ENCODE data around the gene HNRNPU.

The HNRNPU gene

GRCh38 chr1:244864253-244865027, at the start of gene HNRNPU:
TSS of gene HNRNPU (minus strand) at chr1:244864543. CDS start at chr1:244864307, 236 bp downstream.
- DNase-seq, result peak; percentile 91

GRCh38 chr1:244913806-244914205, 49.5 kb upstream of the HNRNPU start:
- DNase-seq, result no peak

GRCh38 chr1:244904119-244904518, 39.8 kb upstream of the HNRNPU start:
- no peak for DNase-seq

GRCh38 chr1:244901400-244902015, 37.2 kb upstream of the HNRNPU start:
- no peak for DNase-seq

GRCh38 chr1:244897476-244898254, 33.3 kb upstream of the HNRNPU start:
- DNase-seq, result no peak

GRCh38 chr1:244896550-244896949, 32.2 kb upstream of the HNRNPU start:
- DNase-seq, result no peak

- DNase-seq, result no peak
Measured at GRCh38 chr1:244893836-244894235, 29.5 kb upstream of the HNRNPU start.

- no peak for DNase-seq
Measured at GRCh38 chr1:244887281-244887680, 22.9 kb upstream of the HNRNPU start.

GRCh38 chr1:244881552-244882280, 17.4 kb upstream of the HNRNPU start:
- no peak for DNase-seq

GRCh38 chr1:244878681-244879080, 14.3 kb upstream of the HNRNPU start:
- DNase-seq, result no peak

- DNase-seq, result no peak
Measured at GRCh38 chr1:244876228-244876910, 12.0 kb upstream of the HNRNPU start.

GRCh38 chr1:244874974-244875579, 10.7 kb upstream of the HNRNPU start:
- DNase-seq, result no peak

- DNase-seq, result no peak
Measured at GRCh38 chr1:244869950-244870349, 5.6 kb upstream of the HNRNPU start.

- no peak for DNase-seq
Measured at GRCh38 chr1:244869364-244869827, 5.1 kb upstream of the HNRNPU start.

GRCh38 chr1:244868484-244869363, 4.4 kb upstream of the HNRNPU start:
- no peak for DNase-seq

- DNase-seq, result no peak
Measured at GRCh38 chr1:244866355-244866754, 2.0 kb upstream of the HNRNPU start.

- DNase-seq, result no peak
Measured at GRCh38 chr1:244865820-244866219, 1.5 kb upstream of the HNRNPU start.

GRCh38 chr1:244865028-244865371, 657 bp upstream of the HNRNPU start:
- DNase-seq, result peak; percentile 58

GRCh38 chr1:244863491-244864252, 671 bp downstream of the HNRNPU start:
- no peak for DNase-seq
